Stromal cell of bone marrow (primary cell): ENCODE data around the gene SCAMP1.

ENCODE experiments used
- DNase-seq: peaks from one replicate; pipeline ENCODE4 v3.0.0-alpha.2; 2012; ENCODE audit warnings: low read depth

SCAMP1 gene

DNA sequence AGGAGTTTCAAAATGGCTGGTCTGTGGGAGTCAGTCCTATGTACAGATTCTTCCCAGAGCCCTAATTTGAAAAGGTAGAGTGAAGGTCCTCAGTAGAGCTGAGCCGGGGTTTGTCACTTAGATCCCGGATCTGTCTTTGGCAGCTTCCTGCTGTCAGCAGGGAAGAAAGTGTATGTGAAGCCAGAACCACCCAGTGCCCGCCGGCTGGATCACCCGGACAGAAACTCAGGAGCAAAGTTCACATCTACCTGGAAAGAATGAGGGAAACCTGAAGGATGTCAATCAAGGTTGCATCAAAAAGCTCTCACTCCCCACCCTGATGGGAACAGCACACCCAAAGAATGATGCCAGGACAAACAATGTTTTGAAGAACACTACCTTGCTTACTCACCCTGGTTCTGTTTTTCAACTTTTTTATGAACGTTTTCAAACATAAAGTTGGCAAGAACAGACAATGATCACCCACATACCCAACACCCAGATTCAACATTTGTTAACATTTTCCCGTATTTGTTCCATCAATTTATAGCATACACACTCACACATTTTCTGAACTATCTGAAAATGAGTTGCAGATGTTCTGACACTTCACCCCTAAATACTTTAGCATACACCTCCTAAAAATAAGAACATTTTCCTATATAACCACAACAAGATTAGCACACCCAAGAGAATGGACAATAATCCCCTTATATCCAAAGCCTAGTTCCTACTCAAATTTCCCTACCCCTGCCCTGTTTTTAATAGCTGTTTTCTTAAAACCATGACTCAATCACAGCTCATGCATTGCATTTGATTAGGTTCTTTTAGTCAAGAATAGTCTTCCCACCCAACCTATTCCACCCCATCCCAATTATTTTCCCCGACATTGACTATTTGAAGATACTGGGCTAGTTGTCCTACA, 154.3 kb downstream of the SCAMP1 start:
- no peak for DNase-seq

DNA sequence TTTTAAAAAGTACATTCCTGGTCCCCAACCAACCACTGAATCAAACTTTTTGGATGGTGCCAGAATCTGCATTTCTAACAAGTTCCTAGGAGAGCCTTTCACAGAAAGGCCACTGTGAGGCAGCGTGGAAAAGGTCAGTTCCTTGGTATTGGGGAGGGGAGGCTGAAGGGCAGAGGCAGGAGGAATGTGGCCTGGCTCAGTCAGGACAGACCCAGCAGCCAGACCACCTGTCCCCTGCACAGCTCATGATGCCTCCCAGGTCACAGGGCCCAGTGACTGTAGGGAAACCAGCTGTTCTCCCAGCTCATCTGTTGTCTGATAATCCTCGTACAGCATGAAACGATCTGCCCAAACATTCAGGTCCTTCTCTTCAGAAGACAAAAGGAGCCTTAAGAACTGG, 155.3 kb downstream of the SCAMP1 start:
- DNase-seq, result no peak

DNA sequence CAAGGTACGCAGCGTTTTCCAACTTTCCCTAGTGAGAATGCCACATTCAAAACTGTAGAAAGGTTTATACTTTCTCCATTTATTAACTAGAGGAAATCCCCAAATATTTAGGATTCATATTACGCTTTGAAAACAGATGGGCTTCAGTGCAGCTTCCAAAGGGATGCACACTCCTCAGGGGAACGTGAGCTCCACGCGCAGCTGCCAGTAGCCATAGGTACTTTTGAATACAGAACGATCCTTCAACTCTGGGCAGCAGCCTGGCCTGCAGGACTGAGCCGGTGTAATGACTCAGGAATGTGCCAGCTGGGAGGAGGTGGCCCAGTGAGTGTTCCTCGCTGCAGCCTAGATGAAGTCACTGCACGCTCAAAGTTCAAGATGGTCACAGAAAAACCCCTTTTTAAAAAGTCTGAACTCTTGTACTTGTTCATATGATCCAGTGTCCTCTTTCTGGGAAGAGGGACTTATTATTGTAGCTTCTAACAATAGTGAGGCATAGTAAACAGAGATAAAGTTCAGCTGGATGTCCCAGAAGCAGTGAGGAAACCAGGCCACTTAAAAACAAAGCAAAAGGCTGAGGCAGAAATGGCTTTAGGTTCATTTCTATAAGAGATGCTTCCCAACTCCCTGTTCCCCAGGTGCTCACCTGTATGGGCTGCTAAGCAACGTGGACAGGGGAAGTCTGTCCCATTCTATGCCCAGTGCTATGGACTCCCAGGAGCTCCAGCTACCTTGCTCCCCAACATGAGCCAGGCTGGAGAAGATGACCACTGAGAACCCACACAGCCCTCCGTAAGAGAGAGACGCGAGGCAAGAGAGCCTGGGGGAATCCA, 158.2 kb downstream of the SCAMP1 start:
- peak; percentile 77 for DNase-seq

DNA sequence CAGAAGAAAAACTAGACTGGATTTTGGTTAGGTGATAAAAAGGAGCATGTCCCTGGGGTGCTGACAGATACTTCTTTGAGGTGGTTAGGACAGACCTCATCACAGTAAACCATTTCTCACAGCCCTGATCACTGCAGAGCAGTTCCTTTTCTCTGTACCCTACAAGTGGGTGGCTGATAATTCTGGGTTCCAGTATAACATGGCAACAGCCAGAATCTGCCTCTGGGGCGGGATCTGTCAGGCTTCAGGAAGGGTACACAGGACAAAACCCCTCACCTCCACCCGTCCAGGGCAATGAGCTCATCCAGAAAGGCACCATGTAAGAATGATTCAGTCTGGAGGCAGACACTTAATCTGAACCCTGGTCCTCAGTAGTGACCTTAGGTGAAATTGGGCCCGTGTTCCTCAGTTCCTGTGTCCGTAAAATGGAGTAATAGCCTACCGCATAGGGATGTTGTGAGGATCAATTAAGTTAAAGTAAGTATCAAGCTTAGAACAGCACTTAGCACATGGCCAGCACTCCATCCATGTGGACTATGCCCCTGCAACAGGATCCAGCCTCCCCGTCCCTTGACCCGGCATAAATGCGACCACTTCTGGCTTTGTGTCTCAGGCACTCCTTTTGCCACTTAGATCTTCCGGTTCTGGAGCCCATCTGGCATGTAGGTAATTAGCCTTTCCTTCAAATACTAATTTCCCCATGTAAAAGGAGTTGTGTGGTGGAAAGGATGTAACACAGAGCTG, 159.0 kb downstream of the SCAMP1 start:
- DNase-seq, result no peak

DNA sequence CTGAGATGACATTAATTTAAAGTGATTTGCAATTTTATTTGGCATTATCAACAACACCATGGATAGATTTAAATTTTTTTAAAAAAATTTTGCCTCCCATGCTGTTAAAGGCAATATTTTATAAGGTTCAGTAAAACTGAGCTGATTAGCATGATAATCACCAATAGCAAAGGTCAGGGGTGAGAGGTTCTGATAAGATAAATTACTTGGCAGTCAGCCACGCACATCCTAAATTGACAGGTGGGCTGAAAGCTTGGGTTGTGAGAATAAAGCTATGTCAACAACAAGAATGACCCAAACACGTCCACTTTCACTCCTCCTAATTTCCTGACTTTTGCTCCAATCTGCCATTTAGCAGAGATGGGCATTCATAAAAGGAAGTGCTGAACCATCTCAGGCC, 161.0 kb downstream of the SCAMP1 start:
- no peak for DNase-seq

DNA sequence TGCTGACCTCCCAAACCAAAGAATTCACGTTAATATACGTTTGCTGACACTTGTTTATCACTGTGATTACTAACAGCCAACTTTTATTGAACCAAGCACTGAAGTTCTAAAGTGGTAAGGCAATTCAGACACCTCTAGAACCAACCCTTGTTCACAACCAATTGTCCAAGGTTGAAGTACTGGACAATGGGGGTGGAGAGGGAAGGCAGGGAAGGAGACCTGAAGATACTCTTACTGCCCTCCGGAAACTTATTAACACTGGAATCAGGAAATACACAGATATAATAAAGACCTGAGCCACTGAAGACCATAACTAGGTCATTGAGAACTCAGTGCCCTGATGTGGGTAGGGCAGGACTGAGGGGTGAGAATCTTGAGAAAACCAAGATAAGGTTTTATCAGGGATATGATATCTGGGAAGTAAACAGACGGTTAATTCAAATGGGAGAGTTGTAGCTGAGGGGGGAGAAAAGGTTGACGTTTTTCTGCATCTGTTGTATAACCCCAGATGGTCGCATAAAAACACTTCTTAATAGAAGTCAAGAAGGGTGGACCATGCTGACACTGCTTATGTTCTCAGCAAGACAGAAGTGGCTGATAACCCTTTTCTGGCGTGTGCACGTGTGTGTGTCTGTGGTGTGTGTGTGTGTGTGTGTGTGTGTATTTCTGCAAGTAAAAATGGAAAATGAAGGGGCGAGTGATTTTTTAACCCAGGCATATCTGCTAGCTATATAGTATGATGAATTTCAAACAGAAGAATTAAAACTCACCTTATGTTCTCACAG, 162.3 kb downstream of the SCAMP1 start:
- DNase-seq, result no peak

DNA sequence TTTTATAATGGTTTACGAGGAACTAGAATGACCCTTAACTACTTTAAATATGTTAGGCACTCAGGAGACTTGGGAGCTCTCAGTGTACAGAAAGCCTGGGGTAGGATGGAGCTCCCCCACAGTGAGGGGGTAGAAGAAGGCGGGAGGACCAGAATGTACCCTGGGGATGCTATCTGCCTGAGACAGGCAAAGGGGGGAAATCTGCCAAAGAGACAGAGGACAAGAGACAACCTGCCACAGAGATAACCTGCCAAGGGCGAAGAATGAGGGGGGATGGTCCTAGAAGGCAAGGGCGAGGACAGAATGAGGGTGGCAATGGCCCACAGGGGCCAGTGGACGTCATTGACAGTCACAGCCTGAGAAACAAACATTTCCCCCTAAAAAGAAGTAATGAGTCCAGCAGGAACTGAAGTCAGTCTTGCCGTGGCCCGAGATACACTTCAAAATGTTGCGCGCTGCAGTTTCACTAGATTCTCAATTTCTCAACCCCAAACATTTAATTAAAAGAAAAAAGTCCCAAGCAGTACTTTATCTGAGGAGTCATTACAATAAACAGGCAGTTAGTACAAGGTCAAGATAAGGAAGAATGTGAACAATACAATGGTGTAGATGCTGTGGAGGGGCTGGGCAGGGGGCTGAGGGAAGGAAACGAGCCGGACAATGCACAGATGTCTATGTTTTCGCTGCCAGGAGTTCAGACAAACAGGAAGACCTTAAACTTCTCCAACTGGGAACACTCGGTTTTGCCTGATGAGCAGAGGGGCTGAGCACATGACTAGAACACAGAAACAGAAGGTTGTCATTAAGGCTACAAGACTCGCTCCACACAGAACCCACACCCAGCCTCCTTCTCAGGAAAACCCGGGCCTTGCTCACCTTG, 163.1 kb downstream of the SCAMP1 start:
- no peak for DNase-seq

DNA sequence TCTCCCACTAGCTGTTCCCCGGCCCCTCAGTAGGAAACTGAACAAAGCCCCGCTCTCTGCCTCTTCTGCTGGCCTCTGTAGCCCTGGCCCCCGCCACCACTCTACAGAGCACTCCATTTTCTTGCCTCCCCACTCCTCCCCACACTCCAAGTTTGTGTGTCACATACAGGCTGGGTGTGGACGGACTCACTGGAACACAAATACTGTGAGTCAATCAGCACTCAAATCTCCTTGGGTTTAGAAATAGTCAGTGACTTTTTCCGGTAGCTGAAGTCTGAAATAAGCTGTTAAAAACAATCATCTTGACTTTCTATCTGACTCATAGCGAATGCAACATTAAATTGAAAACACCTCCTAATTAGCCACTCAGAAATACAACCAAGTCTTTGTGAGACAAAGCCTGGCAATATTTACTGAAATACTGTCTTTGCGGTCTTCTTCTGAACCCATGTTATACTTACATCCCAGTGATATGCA, 165.7 kb downstream of the SCAMP1 start:
- DNase-seq, result peak; percentile 92

DNA sequence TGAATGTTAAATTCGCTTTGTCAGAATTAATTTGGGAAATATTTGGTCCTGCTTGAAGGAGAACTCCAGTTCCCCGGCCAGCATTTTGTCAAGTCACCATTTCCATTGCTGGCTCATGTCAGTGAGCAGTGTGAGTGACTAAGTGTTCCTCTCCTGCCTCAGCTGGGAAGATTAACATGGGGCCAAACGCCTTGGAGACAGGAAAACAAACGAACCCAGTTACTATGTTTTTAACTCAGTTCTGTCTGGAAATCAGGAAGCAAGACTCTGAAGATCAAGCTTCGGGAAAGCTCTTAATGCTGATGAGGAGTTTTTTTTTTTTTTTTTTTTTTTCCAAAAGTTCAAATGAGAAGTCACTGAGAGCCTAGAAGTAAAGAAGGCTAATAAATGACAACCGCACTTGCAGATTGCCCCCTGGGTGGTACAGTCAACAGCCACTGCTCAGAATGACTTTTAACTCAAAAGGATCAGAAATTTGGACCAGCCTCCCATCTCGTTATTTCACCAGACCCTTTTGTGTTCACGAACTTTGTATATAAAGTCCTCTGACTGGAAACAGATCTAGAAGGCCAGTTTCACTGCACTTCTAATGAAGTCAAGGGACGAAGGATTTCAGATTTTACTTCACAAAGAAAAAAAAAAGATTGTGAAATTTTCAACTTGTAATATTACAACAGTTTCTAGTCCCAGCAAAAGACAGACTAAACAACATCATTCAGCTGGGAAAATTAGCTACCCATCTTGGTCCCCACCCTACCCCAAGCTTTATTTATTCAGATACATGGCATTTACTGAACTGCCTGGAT, 166.8 kb downstream of the SCAMP1 start:
- DNase-seq, result peak; percentile 99

DNA sequence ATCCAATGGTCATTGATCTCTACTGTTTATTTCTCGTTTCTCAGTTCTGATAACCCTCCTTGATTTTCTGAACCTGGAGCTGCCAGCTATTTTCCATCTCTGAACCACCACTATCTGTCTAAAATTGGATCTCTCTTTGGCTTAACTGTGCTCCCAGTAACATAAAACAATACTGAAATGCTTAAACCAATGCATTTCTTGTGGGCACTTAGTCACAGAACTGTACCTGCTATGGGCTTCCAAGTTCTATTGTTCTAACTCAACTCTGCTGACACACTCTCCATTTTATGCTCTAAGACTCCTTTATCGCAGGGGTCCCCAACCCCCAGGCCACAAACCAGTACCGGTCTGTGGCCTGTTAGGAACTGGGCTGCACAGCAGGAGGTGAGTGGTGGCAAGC, 167.5 kb downstream of the SCAMP1 start:
- DNase-seq, result no peak
